Measurements from ENCODE around the gene ZNF532.

DNA sequence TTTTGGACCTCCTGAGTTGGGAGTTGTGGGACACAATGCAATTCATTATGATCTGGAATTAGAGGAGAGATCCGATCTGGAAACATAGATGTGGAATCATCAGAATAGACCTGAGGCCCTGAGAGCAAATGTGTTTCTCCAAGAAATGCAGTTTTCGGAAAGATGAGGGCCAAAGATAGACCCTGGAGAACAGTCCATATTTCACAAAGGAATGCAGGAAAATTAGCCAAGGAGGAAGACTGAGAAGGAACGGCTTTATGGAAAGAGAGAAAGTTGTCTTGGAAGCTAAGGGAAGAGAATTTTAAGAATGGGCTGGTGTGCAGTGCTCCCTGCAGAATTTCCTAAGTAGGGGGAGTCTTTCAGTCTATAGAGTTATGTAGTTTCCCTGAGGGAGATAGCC is 11.1 kb upstream of the ZNF532 start:
- TF ChIP-seq REST (IDR thresholded peaks at IDR 0.05; ENCODE audit: insufficient read depth in 1 of 2, low read depth in 2 of 2, low read length in 2 of 2) (no peak), POLR2AphosphoS5 (IDR thresholded peaks at IDR 0.05; ENCODE audit: low read depth, low read length) (no peak)
